KMS-11 (cell line): ENCODE measurements around the gene INSYN1.
"Not testable (repeated sequence)": the region's sequence is repeated elsewhere in the genome, so short reads cannot be mapped to it uniquely, and the experiment has no call there.

Experiments used
- H2AFZ ChIP-seq: fragments of 200-600 bp; sonication (generic); 2 replicates; pipeline ENCODE4 v1.6.1; 2016; ENCODE audit warnings: antibody characterized with exemption, mixed run types, low read depth
- H3K27ac ChIP-seq: fragments of 200-600 bp; sonication (generic); 2 replicates; pipeline ENCODE4 v1.6.1; 2016; ENCODE audit warnings: mild to moderate bottlenecking, mixed run types
- H3K27me3 ChIP-seq: fragments of 200-600 bp; sonication (generic); 2 replicates; pipeline ENCODE4 v1.6.1; 2017; ENCODE audit warnings: mild to moderate bottlenecking, low read depth, mixed run types, moderate library complexity; ENCODE audit not compliant: insufficient read depth
- H3K36me3 ChIP-seq: fragments of 200-600 bp; sonication (generic); 2 replicates; pipeline ENCODE4 v1.6.1; 2017; ENCODE audit warnings: mild to moderate bottlenecking, mixed run types; ENCODE audit not compliant: insufficient read depth
- H3K4me1 ChIP-seq: fragments of 200-600 bp; sonication (generic); 2 replicates; pipeline ENCODE4 v1.6.1; 2016; ENCODE audit warnings: mild to moderate bottlenecking, low read depth, mixed run types; ENCODE audit not compliant: poor library complexity, severe bottlenecking
- H3K4me2 ChIP-seq: fragments of 200-600 bp; sonication (generic); 2 replicates; pipeline ENCODE4 v1.7.0; 2016; ENCODE audit warnings: mild to moderate bottlenecking, mixed run types
- H3K4me3 ChIP-seq: fragments of 200-600 bp; sonication (generic); IDR thresholded peaks from 2 replicates; pipeline ENCODE4 v1.6.1; 2017; ENCODE audit warnings: low read depth, low read length, mixed read lengths; ENCODE audit not compliant: insufficient read depth
- H3K79me2 ChIP-seq: fragments of 200-600 bp; sonication (generic); 2 replicates; pipeline ENCODE4 v1.6.1; 2016; ENCODE audit warnings: low read depth, mixed run types; ENCODE audit not compliant: insufficient read depth
- H3K9ac ChIP-seq: fragments of 200-600 bp; sonication (generic); 2 replicates; pipeline ENCODE4 v1.6.1; 2016; ENCODE audit warnings: mild to moderate bottlenecking, mixed run types
- H4K20me1 ChIP-seq: fragments of 200-600 bp; sonication (generic); 2 replicates; pipeline ENCODE4 v1.6.1; 2016; ENCODE audit warnings: mild to moderate bottlenecking, mixed run types; ENCODE audit not compliant: insufficient read depth
- CTCF ChIP-seq: fragments of 200-600 bp; sonication (generic); conservative IDR thresholded peaks from 2 replicates; pipeline ENCODE4 v1.6.1; 2017; ENCODE audit warnings: low read depth, mild to moderate bottlenecking, antibody characterized with exemption, low read length, moderate library complexity, mixed read lengths

INSYN1 gene

DNA sequence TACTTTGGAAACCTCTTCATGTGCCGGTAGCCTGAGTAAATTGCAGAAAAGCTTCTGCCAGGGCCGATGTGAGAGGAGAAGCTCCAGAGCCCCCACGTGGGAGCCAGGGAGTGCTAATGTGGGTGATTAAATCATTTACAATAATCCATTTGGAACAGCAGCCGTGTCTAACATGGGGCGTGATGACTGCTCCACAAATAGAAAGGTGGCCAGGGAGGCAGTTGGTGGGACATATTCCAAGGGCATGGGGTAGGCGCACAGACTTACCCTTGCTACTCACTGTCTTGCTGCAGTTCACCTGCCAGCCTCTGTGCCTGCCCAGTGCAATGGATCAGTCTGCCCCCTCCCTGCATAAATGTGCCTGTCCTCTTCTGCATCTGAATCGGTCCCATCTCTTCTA is 39.3 kb upstream of the INSYN1 start:
- no peak overlapping the region for H3K9ac ChIP-seq
- no peaks in the 10 kb centered on the region for H3K79me2 ChIP-seq
- no peaks in the 10 kb centered on the region for H3K36me3 ChIP-seq
- no peaks in the 10 kb centered on the region for H3K4me1 ChIP-seq
- no peaks in the 10 kb centered on the region for H4K20me1 ChIP-seq
- H3K27ac ChIP-seq: no peak overlapping the region
- no peak overlapping the region for H2AFZ ChIP-seq
- H3K27me3 ChIP-seq: no peaks in the 10 kb centered on the region; the same call in 1 of the 2 replicates
- no peak overlapping the region for H3K4me2 ChIP-seq
- TF ChIP-seq CTCF: no peak
- no peak overlapping the region for H3K4me3 ChIP-seq

GRCh38 chr15:73789521-73790240 is 36.5 kb upstream of the INSYN1 start:
- H2AFZ ChIP-seq: no peak overlapping the region
- H3K4me1 ChIP-seq: no peaks in the 10 kb centered on the region
- no peaks in the 10 kb centered on the region for H4K20me1 ChIP-seq
- no peak overlapping the region for H3K4me3 ChIP-seq
- H3K36me3 ChIP-seq: no peaks in the 10 kb centered on the region
- no peaks in the 10 kb centered on the region for H3K79me2 ChIP-seq
- no peak overlapping the region for H3K27ac ChIP-seq
- no peak overlapping the region for H3K9ac ChIP-seq
- TF ChIP-seq CTCF: no peak
- no peaks in the 10 kb centered on the region for H3K27me3 ChIP-seq
- H3K4me2 ChIP-seq: no peak overlapping the region

DNA sequence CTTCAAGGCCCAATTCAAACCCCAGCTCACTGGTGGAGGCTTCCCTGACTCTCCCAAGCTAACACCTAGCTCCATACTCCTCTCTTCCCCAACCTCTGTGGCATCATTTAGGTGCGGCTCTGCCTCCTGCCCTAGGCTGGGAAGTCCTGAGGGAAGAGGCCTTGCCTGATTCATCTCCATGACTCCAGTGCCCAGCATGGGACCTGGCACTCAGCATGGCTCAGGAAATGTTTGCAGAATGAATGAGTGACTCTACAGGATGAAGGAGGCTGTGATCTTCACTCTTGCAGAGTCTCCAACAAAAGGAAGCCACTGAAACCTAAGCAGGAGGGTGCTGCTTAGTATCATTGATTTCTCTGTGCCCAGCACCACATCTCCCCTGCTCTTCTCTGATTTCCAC is 34.5 kb upstream of the INSYN1 start:
- Histone ChIP-seq H2AFZ (no peak overlapping the region), H3K4me2 (no peak overlapping the region), H3K27ac (no peak overlapping the region), H3K27me3 (no peaks in the 10 kb centered on the region), H3K36me3 (no peaks in the 10 kb centered on the region), H3K9ac (no peak overlapping the region), H3K4me1 (no peaks in the 10 kb centered on the region), H4K20me1 (no peaks in the 10 kb centered on the region), H3K79me2 (no peaks in the 10 kb centered on the region), H3K4me3 (no peak overlapping the region)
- no peak for TF ChIP-seq CTCF

GRCh38 chr15:73786538-73786937 is 33.4 kb upstream of the INSYN1 start:
- Histone ChIP-seq H3K79me2 (no peaks in the 10 kb centered on the region), H3K36me3 (no peaks in the 10 kb centered on the region), H4K20me1 (no peaks in the 10 kb centered on the region), H3K27ac (no peak overlapping the region), H3K27me3 (no peaks in the 10 kb centered on the region), H3K4me1 (no peaks in the 10 kb centered on the region), H3K4me2 (no peak overlapping the region), H3K9ac (no peak overlapping the region), H3K4me3 (no peak overlapping the region), H2AFZ (no peak overlapping the region)
- TF ChIP-seq CTCF: no peak

- H4K20me1 ChIP-seq, H3K4me3 ChIP-seq, H3K9ac ChIP-seq, H3K36me3 ChIP-seq, H3K27me3 ChIP-seq, H3K4me2 ChIP-seq, H3K27ac ChIP-seq, H3K79me2 ChIP-seq, H3K4me1 ChIP-seq, H2AFZ ChIP-seq: not testable (repeated sequence)
Measured at GRCh38 chr15:73785256-73786014, 32.3 kb upstream of the INSYN1 start.
